SK-N-SH (cell line): Measurements from ENCODE around the gene TSHZ2. TPM values are rescaled to one million over a fixed set of nuclear protein-coding genes. Genes with fewer than 3 reads are reported as not detected.
A peak's percentile ranks its signal among the peaks of the same experiment; 100 is the strongest.

Experiments
- CTCF ChIA-PET: fragments of 300-600, 350-600 bp; formaldehyde crosslinking; extraction: SDS; loops from one replicate; lab custom pipeline; 2021; lab: Yijun Ruan, JAX
- POLR2A ChIA-PET: fragments of 350-600 bp; sonication (Branson Sonifier 250); formaldehyde crosslinking; extraction: SDS; loops from one replicate; lab custom pipeline; 2020; ENCODE audit warnings: antibody characterized with exemption, inconsistent platforms; lab: Yijun Ruan, JAX
- DNase-seq: peaks from one replicate; pipeline ENCODE4 v3.0.0; 2012
- H2AFZ ChIP-seq: fragments of 200-600 bp; sonication (generic); 2 replicates; pipeline ENCODE4 v1.8.1; 2016; ENCODE audit warnings: antibody characterized with exemption, mild to moderate bottlenecking, low read depth
- H3F3A ChIP-seq: fragments of 200-600 bp; sonication (generic); replicated peaks from 2 replicates; pipeline ENCODE3; 2016; ENCODE audit warnings: antibody characterized with exemption, mild to moderate bottlenecking; ENCODE audit not compliant: insufficient read depth
- H3K27ac ChIP-seq, 2 experiments: fragments of 200-500 bp in 1 of 2; fragments of 200-600 bp in 1 of 2; sonication (Bioruptor generic) in 1 of 2; sonication (generic), shearing (Covaris generic) in 1 of 2; 2 replicates each; pipeline versions ENCODE4 v1.5.1 to v1.6.1; 2014 to 2016; ENCODE audit warnings: low read depth in 2 of 2, inconsistent platforms in 1 of 2, low read length in 1 of 2, mild to moderate bottlenecking in 1 of 2, mixed read lengths in 1 of 2
- H3K27me3 ChIP-seq: fragments of 200-600 bp; sonication (generic), shearing (Covaris generic); 2 replicates; pipeline ENCODE4 v1.6.1; 2016; ENCODE audit warnings: mixed run types; ENCODE audit not compliant: insufficient read depth
- H3K36me3 ChIP-seq, 2 experiments: fragments of 200-500 bp in 1 of 2; fragments of 200-600 bp in 1 of 2; sonication (Bioruptor generic) in 1 of 2; sonication (generic) in 1 of 2; replicated peaks in 1 of 2; 2 replicates each; pipeline versions ENCODE3 to v1.5.1; 2014 to 2016; ENCODE audit warnings: low read length in 1 of 2, mild to moderate bottlenecking in 1 of 2; ENCODE audit not compliant: insufficient read depth in 2 of 2, control insufficient read depth in 1 of 2
- H3K4me1 ChIP-seq, 2 experiments: fragments of 200-500 bp in 1 of 2; fragments of 200-600 bp in 1 of 2; sonication (Bioruptor generic) in 1 of 2; sonication (generic), shearing (Covaris generic) in 1 of 2; 2 replicates each; pipeline versions ENCODE4 v1.5.1 to v1.6.1; 2014 to 2016; ENCODE audit warnings: low read depth in 1 of 2, low read length in 1 of 2, mixed run types in 1 of 2; ENCODE audit not compliant: insufficient read depth in 2 of 2, control insufficient read depth in 1 of 2
- H3K4me2 ChIP-seq: fragments of 200-600 bp; sonication (generic), shearing (Covaris generic); 2 replicates; pipeline ENCODE4 v1.6.1; 2017; ENCODE audit warnings: mixed run types
- H3K4me3 ChIP-seq, 2 experiments: fragments of 200-500 bp in 1 of 2; fragments of 200-600 bp in 1 of 2; sonication (Bioruptor generic) in 1 of 2; sonication (generic), shearing (Covaris generic) in 1 of 2; 2 replicates each; pipeline versions ENCODE4 v1.5.1 to v1.8.1; 2014 to 2016; ENCODE audit warnings: low read depth in 2 of 2, inconsistent platforms in 1 of 2, low read length in 1 of 2, mild to moderate bottlenecking in 1 of 2, mixed read lengths in 1 of 2, moderate library complexity in 1 of 2
- H3K79me2 ChIP-seq: fragments of 200-600 bp; sonication (generic); 2 replicates; pipeline ENCODE4 v1.8.1; 2017; ENCODE audit warnings: mild to moderate bottlenecking; ENCODE audit not compliant: insufficient read depth
- H3K9ac ChIP-seq: fragments of 200-600 bp; sonication (generic); 2 replicates; pipeline ENCODE4 v1.6.1; 2017; ENCODE audit warnings: mixed run types
- H3K9me2 ChIP-seq: fragments of 200-600 bp; sonication (generic); 2 replicates; pipeline ENCODE4 v1.6.1; 2017; ENCODE audit warnings: mixed run types
- H3K9me3 ChIP-seq: fragments of 200-600 bp; sonication (generic); 2 replicates; pipeline ENCODE4 v1.6.1; 2017; ENCODE audit warnings: mixed run types, mild to moderate bottlenecking, moderate library complexity
- H4K20me1 ChIP-seq: fragments of 200-600 bp; sonication (generic); 2 replicates; pipeline ENCODE4 v1.6.1; 2017; ENCODE audit warnings: mild to moderate bottlenecking, mixed run types; ENCODE audit not compliant: insufficient read depth
- GABPA ChIP-seq: IDR thresholded peaks from 2 replicates; pipeline ENCODE4 v1.4.0; 2012; ENCODE audit warnings: low read depth, mild to moderate bottlenecking
- JUND ChIP-seq: IDR thresholded peaks from 2 replicates; pipeline ENCODE4 v1.4.0; 2012
- MEF2A ChIP-seq: IDR thresholded peaks from 2 replicates; pipeline ENCODE4 v1.4.0; 2012; ENCODE audit warnings: low read depth, borderline replicate concordance
- NRF1 ChIP-seq: IDR thresholded peaks from 2 replicates; pipeline ENCODE4 v1.6.1; 2012; ENCODE audit warnings: low read depth, mild to moderate bottlenecking, low read length
- PBX3 ChIP-seq: IDR thresholded peaks from 2 replicates; pipeline ENCODE4; 2012
- RAD21 ChIP-seq: IDR thresholded peaks from 2 replicates; pipeline ENCODE4 v1.6.1; 2012; ENCODE audit warnings: mild to moderate bottlenecking, low read length
- SMC3 ChIP-seq: IDR thresholded peaks from 2 replicates; pipeline ENCODE4 v1.6.1; 2012; ENCODE audit warnings: low read depth, low read length, improper control_type of control experiment
- TEAD4 ChIP-seq: IDR thresholded peaks from 2 replicates; pipeline ENCODE4 v1.4.0; 2012; ENCODE audit warnings: mild to moderate bottlenecking, borderline replicate concordance; ENCODE audit not compliant: insufficient read depth
- USF1 ChIP-seq: IDR thresholded peaks from 2 replicates; pipeline ENCODE4 v1.4.0; 2012; ENCODE audit warnings: low read depth, borderline replicate concordance
- YY1 ChIP-seq: IDR thresholded peaks from 2 replicates; pipeline ENCODE4 v1.4.0; 2012; ENCODE audit warnings: low read depth, mild to moderate bottlenecking
- ZBTB33 ChIP-seq: IDR thresholded peaks from 2 replicates; pipeline ENCODE4 v1.4.0; 2012; ENCODE audit warnings: low read depth, borderline replicate concordance
- WGBS: methylation state at CpG from one replicate; pipeline ENCODE4 v1.1.6; 2017; ENCODE audit warnings: low lambda C conversion rate; 5-methylcytosine and 5-hydroxymethylcytosine counted together
- polyA plus RNA-seq, 3 experiments: library from polyadenylated mRNA; depleted of rRNA; stranded (reverse); fragments of >200 nt; gene quantifications; 2 replicates each; pipeline ENCODE4 v1.2.3, GENCODE V29; 2012
- TF ChIP-seq, protein P1 (sequence below): fragments of 200-600 bp; sonication (generic); IDR thresholded peaks from 2 replicates; pipeline ENCODE4 v1.6.1; 2017; ENCODE audit warnings: antibody characterized with exemption, mild to moderate bottlenecking, moderate library complexity
- TF ChIP-seq, protein P2 (sequence below): IDR thresholded peaks from 2 replicates; pipeline ENCODE4 v1.4.0; 2012; ENCODE audit warnings: low read depth
- TF ChIP-seq, protein P3 (sequence below): fragments of 150-350 bp; IDR thresholded peaks from 2 replicates; pipeline ENCODE4 v1.6.1; 2017; ENCODE audit warnings: antibody characterized with exemption, low read length, low read depth, borderline replicate concordance
- TF ChIP-seq, protein P4 (sequence below): fragments of 150-350 bp; IDR thresholded peaks from 2 replicates; pipeline ENCODE4 v1.6.1; 2016; ENCODE audit warnings: mild to moderate bottlenecking, low read depth, low read length

TSHZ2 gene
- polyA plus RNA-seq, 1 of the 3 experiments (the other 2 are of a cell fraction) = 0.13 TPM

DNA sequence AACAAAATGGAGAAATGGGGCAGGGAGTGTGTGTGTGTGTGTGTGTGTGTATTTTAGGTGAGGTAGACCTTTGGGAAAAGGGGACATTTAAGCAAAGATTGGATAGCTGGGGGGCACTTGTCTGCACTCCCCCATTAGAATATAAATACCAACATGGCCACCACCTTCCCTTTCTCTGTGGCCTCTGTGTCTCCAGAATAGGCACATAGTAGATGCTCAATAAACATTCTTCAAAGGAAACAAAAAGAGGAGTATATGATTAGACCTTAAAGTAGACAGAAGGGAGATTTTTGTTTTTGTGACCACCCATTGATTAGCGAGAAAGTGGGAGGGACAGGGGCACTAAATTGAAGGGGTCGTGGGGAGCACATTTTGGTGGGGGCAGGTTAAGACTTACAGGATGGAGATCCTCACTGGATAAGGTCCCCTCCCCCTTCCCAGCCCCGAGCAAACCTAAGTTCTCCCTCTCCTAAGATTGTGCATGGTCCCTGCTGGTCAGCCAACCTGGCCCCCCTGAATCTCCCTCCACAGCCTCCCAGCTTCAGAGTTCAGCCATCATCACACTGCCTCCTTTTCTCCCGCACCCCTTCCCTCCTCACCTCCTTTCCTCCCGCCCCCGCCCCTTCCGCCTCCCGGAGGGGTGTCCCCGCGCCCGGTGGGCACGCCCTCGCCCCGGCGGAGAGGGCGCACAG, 514 bp upstream of the TSHZ2 start:
- Histone ChIP-seq H3K9ac (no peak overlapping the region), H3K4me2 (peak overlapping the region; percentile 83), H3K27ac (no peak overlapping the region; a peak in 1 of 4 replicates), H3K79me2 (no peaks in the 10 kb centered on the region), H2AFZ (peak overlapping the region; percentile 87), H3K9me3 (no peaks in the 10 kb centered on the region), H3K4me3 (peak overlapping the region; percentile 39 to 60), H4K20me1 (no peaks in the 10 kb centered on the region), H3K36me3 (no peaks in the 10 kb centered on the region), H3K27me3 (peaks cover 11% of the 10 kb centered on the region; the same call in 1 of the 2 replicates), H3F3A (no peaks in the 10 kb centered on the region), H3K9me2 (no peaks in the 10 kb centered on the region), H3K4me1 (peaks cover 0 to 12% of the 10 kb centered on the region in 2 experiments; a peak in 3 of 4 replicates)
- ChIA-PET POLR2A (no interaction called here), CTCF (interaction anchor here (0.7 kb wide), 1 partner anchor 659 kb away, joined by 3 read pairs; no protein-coding TSS in a partner anchor)
- 8% methylated on average over 15 of the region's 16 CpGs for WGBS
- TF ChIP-seq NRF1 (no peak), RAD21 (0 out of 2 replicates have a peak, but pooled peaks have one; percentile 3), JUND (no peak)
- no peak for DNase-seq

DNA sequence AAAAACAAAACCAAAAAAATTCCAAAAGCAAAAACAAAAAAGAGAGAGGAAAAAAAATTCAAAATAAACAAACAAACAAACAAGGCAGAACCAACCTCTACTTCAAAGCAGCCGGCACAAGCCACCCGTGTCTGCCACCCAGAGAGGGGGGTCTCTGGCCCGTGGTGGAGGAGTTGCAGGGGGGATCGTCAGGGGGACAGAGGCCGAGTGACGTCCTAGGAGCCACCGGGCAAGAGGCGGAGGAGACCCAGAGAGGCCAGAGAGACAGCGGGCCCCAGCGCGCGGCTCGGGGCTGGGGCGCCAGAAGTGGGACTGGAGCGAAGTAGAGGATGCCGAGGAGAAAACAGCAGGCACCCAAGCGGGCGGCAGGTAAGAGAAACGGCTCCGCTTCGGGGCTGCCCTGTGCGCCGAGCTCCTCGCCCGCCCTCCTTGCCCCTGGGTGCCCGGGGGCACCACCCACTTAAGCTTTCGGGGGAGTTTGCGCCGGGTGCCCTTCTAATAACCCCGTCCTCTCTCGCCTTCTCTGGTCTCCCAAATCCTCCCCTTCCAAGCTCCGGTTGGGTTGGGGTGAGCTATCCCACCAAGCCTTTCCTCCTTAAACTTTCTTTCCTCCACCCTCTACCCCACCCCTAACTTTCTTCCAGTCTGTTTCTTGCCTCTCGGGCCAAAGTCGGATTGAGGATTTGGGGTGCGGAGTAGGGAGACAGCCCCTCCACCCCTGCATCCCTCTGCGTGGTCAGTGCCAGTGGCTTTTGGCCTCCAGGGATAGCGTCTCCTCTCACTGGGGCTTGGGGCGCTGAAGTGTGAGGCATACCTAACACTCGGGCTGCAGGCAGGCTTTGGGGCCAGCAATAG, 1.0 kb downstream of the TSHZ2 start:
- CTCF ChIA-PET = interaction anchor here (0.6 to 3.9 kb wide), 4 partner anchors 13 to 1224 kb away, joined by 3 to 13 read pairs (median 4); no protein-coding TSS in a partner anchor
- H3K9me2 ChIP-seq = no peaks in the 10 kb centered on the region
- H2AFZ ChIP-seq = no peak overlapping the region
- H3K36me3 ChIP-seq = no peaks in the 10 kb centered on the region
- WGBS = 4% methylated on average over 29 of the region's 39 CpGs
- POLR2A ChIA-PET = interaction anchor here (1.2 to 1.3 kb wide), 2 partner anchors 14 to 225 kb away, joined by 4 to 6 read pairs; no protein-coding TSS in a partner anchor
- no peaks in the 10 kb centered on the region for H3F3A ChIP-seq
- H4K20me1 ChIP-seq = no peaks in the 10 kb centered on the region
- no peaks in the 10 kb centered on the region for H3K9me3 ChIP-seq
- H3K27me3 ChIP-seq = peaks cover 11% of the 10 kb centered on the region; the same call in 1 of the 2 replicates
- DNase-seq = peak; percentile 78
- H3K9ac ChIP-seq = no peak overlapping the region
- H3K27ac ChIP-seq = peak overlapping the region in 1 of 2 experiments; percentile 78; a peak in 2 of 4 replicates
- peaks cover 0 to 12% of the 10 kb centered on the region in 2 experiments; a peak in 3 of 4 replicates for H3K4me1 ChIP-seq
- H3K79me2 ChIP-seq = no peaks in the 10 kb centered on the region
- H3K4me2 ChIP-seq = peak overlapping the region; percentile 83
- peak overlapping the region; percentile 39 to 43 for H3K4me3 ChIP-seq
- TF ChIP-seq NRF1 (no peak), USF1 (no peak), TEAD4 (no peak), PBX3 (no peak), ZBTB33 (no peak), SMC3 (no peak), MEF2A (no peak), YY1 (no peak), GABPA (no peak)
- TF ChIP-seq, protein P1, sequence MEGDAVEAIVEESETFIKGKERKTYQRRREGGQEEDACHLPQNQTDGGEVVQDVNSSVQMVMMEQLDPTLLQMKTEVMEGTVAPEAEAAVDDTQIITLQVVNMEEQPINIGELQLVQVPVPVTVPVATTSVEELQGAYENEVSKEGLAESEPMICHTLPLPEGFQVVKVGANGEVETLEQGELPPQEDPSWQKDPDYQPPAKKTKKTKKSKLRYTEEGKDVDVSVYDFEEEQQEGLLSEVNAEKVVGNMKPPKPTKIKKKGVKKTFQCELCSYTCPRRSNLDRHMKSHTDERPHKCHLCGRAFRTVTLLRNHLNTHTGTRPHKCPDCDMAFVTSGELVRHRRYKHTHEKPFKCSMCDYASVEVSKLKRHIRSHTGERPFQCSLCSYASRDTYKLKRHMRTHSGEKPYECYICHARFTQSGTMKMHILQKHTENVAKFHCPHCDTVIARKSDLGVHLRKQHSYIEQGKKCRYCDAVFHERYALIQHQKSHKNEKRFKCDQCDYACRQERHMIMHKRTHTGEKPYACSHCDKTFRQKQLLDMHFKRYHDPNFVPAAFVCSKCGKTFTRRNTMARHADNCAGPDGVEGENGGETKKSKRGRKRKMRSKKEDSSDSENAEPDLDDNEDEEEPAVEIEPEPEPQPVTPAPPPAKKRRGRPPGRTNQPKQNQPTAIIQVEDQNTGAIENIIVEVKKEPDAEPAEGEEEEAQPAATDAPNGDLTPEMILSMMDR = no peak
- TF ChIP-seq, protein P2, sequence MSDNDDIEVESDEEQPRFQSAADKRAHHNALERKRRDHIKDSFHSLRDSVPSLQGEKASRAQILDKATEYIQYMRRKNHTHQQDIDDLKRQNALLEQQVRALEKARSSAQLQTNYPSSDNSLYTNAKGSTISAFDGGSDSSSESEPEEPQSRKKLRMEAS = no peak
- TF ChIP-seq, protein P3, sequence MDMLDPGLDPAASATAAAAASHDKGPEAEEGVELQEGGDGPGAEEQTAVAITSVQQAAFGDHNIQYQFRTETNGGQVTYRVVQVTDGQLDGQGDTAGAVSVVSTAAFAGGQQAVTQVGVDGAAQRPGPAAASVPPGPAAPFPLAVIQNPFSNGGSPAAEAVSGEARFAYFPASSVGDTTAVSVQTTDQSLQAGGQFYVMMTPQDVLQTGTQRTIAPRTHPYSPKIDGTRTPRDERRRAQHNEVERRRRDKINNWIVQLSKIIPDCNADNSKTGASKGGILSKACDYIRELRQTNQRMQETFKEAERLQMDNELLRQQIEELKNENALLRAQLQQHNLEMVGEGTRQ = no peak
- TF ChIP-seq, protein P4, sequence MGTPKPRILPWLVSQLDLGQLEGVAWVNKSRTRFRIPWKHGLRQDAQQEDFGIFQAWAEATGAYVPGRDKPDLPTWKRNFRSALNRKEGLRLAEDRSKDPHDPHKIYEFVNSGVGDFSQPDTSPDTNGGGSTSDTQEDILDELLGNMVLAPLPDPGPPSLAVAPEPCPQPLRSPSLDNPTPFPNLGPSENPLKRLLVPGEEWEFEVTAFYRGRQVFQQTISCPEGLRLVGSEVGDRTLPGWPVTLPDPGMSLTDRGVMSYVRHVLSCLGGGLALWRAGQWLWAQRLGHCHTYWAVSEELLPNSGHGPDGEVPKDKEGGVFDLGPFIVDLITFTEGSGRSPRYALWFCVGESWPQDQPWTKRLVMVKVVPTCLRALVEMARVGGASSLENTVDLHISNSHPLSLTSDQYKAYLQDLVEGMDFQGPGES = no peak
